Measurements from ENCODE around the gene FANCD2. TPM values are rescaled to one million over a fixed set of nuclear protein-coding genes. Genes with fewer than 3 reads are reported as not detected.

FANCD2 gene
- total RNA-seq, 1 experiment from 2014 or later, result 69.2 TPM

DNA sequence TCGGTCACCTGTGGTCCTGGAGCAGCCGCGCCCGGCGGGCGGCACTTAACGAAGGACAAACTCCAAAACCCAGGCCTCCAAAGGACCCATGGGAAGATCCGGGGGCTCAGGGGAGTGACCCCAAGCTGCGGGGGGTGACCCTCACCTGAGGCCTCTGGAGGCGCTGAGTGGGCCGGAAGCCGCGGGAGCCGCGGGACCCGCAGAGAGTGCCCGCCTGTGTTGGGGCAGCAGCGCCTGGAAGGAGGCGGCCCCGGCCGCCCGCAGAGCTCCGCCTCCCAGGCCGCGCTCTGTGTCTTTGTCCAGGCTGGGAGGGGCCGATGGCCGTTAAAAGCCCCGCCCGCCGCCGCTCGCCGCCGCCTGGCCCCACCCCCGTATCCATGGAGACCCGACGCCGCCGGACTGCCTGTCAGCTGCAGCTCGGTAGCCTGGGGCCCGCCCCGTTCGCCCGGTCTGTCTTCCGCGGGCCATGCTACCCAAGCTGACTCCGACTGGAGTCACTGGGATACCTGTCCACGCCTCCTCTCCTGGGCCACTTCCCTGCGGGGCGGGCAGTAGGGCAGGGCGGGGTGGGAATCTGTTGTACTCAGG lies 15.3 kb upstream of the FANCD2 start:
- ChIA-PET POLR2A (ENCODE audit: low non-redundant PET) (interaction anchor here (0.6 kb wide), 1 partner anchor 46 kb away, joined by 4 read pairs; no protein-coding TSS in a partner anchor), CTCF (interaction anchor here (0.6 kb wide), 1 partner anchor 140 kb away, joined by 5 read pairs; no protein-coding TSS in a partner anchor)
- BruUV-seq (replicated peaks), result no TSS peak
- peak; percentile 89 for DNase-seq (ENCODE audit: low spot score)
- TF ChIP-seq, protein P1, sequence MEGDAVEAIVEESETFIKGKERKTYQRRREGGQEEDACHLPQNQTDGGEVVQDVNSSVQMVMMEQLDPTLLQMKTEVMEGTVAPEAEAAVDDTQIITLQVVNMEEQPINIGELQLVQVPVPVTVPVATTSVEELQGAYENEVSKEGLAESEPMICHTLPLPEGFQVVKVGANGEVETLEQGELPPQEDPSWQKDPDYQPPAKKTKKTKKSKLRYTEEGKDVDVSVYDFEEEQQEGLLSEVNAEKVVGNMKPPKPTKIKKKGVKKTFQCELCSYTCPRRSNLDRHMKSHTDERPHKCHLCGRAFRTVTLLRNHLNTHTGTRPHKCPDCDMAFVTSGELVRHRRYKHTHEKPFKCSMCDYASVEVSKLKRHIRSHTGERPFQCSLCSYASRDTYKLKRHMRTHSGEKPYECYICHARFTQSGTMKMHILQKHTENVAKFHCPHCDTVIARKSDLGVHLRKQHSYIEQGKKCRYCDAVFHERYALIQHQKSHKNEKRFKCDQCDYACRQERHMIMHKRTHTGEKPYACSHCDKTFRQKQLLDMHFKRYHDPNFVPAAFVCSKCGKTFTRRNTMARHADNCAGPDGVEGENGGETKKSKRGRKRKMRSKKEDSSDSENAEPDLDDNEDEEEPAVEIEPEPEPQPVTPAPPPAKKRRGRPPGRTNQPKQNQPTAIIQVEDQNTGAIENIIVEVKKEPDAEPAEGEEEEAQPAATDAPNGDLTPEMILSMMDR (conservative IDR thresholded peaks at IDR 0.05; ENCODE audit: low read depth, low read length), result no peak
- no peak for TF ChIP-seq EZH2 (IDR thresholded peaks at IDR 0.05; ENCODE audit: borderline replicate concordance, low read depth, low read length, poor library complexity, severe bottlenecking)
- H3K9me3 ChIP-seq (ENCODE audit: low read depth, low read length, poor library complexity, severe bottlenecking), result no peaks in the 10 kb centered on the region
- H3K4me3 ChIP-seq (ENCODE audit: low read depth, low read length, poor library complexity, severe bottlenecking), result peak overlapping the region; percentile 54
- no peaks in the 10 kb centered on the region for H3K27me3 ChIP-seq (replicated peaks; ENCODE audit: insufficient read depth, low read depth, low read length, poor library complexity)
- peaks cover 22% of the 10 kb centered on the region for H3K4me1 ChIP-seq (ENCODE audit: insufficient read depth, low read length, poor library complexity, severe bottlenecking)
- peak overlapping the region; percentile 49 for H3K27ac ChIP-seq (ENCODE audit: low read depth, low read length, poor library complexity, severe bottlenecking)
- H3K36me3 ChIP-seq (ENCODE audit: insufficient read depth, low read length, poor library complexity, severe bottlenecking), result no peaks in the 10 kb centered on the region
- intact Hi-C loops (cut with micrococcal nuclease; ENCODE audit: unreplicated experiment), result no loop called here

DNA sequence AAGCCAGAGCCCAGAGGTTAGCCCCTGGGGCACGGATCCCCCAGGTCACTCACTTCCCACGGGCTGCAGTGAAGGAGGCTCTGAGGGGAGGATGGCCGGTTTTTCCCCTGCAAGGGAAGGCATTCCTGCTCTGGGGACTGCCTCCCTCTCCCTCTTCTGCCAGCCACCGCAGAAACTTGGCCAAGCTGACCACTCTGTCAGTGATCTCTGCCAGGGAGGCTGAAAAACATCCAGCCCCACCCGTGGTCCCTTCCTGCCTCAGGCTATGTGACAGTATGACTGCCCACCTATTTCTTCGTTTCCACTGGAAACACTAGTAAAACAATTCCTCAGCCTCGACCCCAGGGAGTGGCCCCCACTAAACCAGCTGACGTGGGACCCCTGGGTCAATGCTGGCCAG lies 14.6 kb upstream of the FANCD2 start:
- Histone ChIP-seq H3K4me1 (ENCODE audit: insufficient read depth, low read length, poor library complexity, severe bottlenecking) (peaks cover 24% of the 10 kb centered on the region), H3K27me3 (replicated peaks; ENCODE audit: insufficient read depth, low read depth, low read length, poor library complexity) (no peaks in the 10 kb centered on the region), H3K36me3 (ENCODE audit: insufficient read depth, low read length, poor library complexity, severe bottlenecking) (no peaks in the 10 kb centered on the region), H3K9me3 (ENCODE audit: low read depth, low read length, poor library complexity, severe bottlenecking) (no peaks in the 10 kb centered on the region), H3K27ac (ENCODE audit: low read depth, low read length, poor library complexity, severe bottlenecking) (no peak overlapping the region), H3K4me3 (ENCODE audit: low read depth, low read length, poor library complexity, severe bottlenecking) (peak overlapping the region; percentile 54)
- no peak for DNase-seq (ENCODE audit: low spot score)
- intact Hi-C loops (cut with micrococcal nuclease; ENCODE audit: unreplicated experiment), result no loop called here
- TF ChIP-seq, protein P1 (conservative IDR thresholded peaks at IDR 0.05; ENCODE audit: low read depth, low read length), result no peak
- BruUV-seq (replicated peaks), result no TSS peak
- CTCF ChIA-PET, result no interaction called here
- POLR2A ChIA-PET (ENCODE audit: low non-redundant PET), result interaction anchor here (0.6 kb wide), 1 partner anchor 46 kb away, joined by 4 read pairs; no protein-coding TSS in a partner anchor

DNA sequence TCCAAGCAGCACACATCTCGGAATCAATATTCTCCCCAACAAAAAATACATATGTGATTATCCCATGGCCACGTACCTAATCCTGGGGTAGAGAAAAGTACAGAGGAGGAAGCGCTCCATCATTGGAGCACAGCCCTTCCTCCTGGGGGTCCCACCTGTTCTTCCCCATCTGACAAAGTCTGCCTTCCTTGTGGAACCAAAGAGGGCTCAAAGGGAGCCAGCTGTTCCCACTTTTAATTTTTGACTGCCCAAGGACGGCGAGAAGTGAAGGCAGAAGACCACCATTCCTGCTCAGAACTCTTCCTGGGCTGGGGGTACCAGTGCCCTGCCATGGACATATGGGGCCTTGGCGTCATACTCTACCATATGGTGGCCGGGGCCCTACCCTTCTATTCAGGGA lies 14.1 kb upstream of the FANCD2 start:
- Histone ChIP-seq H3K27me3 (replicated peaks; ENCODE audit: insufficient read depth, low read depth, low read length, poor library complexity) (no peaks in the 10 kb centered on the region), H3K9me3 (ENCODE audit: low read depth, low read length, poor library complexity, severe bottlenecking) (no peaks in the 10 kb centered on the region), H3K4me3 (ENCODE audit: low read depth, low read length, poor library complexity, severe bottlenecking) (no peak overlapping the region), H3K36me3 (ENCODE audit: insufficient read depth, low read length, poor library complexity, severe bottlenecking) (no peaks in the 10 kb centered on the region), H3K27ac (ENCODE audit: low read depth, low read length, poor library complexity, severe bottlenecking) (no peak overlapping the region), H3K4me1 (ENCODE audit: insufficient read depth, low read length, poor library complexity, severe bottlenecking) (peaks cover 24% of the 10 kb centered on the region)
- no peak for TF ChIP-seq EZH2 (IDR thresholded peaks at IDR 0.05; ENCODE audit: borderline replicate concordance, low read depth, low read length, poor library complexity, severe bottlenecking)
- TF ChIP-seq, protein P1 (conservative IDR thresholded peaks at IDR 0.05; ENCODE audit: low read depth, low read length), result no peak
- no peak for DNase-seq (ENCODE audit: low spot score)
- intact Hi-C loops (cut with micrococcal nuclease; ENCODE audit: unreplicated experiment), result no loop called here
- ChIA-PET CTCF (no interaction called here), POLR2A (ENCODE audit: low non-redundant PET) (no interaction called here)
- BruUV-seq (replicated peaks), result no TSS peak
